Mesothelial cell of epicardium (in vitro differentiated cells): Measurements from ENCODE around the gene APLP1. TPM values are rescaled to one million over a fixed set of nuclear protein-coding genes. Genes with fewer than 3 reads are reported as not detected.
"Not testable (repeated sequence)": the region's sequence is repeated elsewhere in the genome, so short reads cannot be mapped to it uniquely, and the experiment has no call there.

ENCODE experiments used
- DNase-seq, 2 experiments: peaks; one replicate each; pipeline ENCODE4 v3.0.0; 2021; ENCODE audit warnings: low spot score in 2 of 2; ENCODE audit not compliant: unreplicated experiment in 2 of 2
- H3K27ac Mint-ChIP-seq: 2 replicates; pipeline ENCODE4 v1.8.0; 2021; ENCODE audit warnings: mixed read lengths
- H3K27me3 Mint-ChIP-seq: 2 replicates; pipeline ENCODE4 v1.8.0; 2021; ENCODE audit warnings: low read depth, mixed read lengths
- H3K36me3 Mint-ChIP-seq: 2 replicates; pipeline ENCODE4 v1.8.0; 2021; ENCODE audit warnings: mixed read lengths
- H3K4me1 Mint-ChIP-seq: 2 replicates; pipeline ENCODE4 v1.8.0; 2021; ENCODE audit warnings: mixed read lengths
- H3K4me3 Mint-ChIP-seq: 2 replicates; pipeline ENCODE4 v1.8.0; 2021; ENCODE audit warnings: mild to moderate bottlenecking, moderate library complexity, mixed read lengths
- H3K9me3 Mint-ChIP-seq: 2 replicates; pipeline ENCODE4 v1.8.0; 2021; ENCODE audit warnings: mixed read lengths
- total RNA-seq: library from RNA; stranded (reverse); gene quantifications from 3 replicates; pipeline ENCODE4 v1.2.1, GENCODE V29; 2021
- TF ChIP-seq, protein P1 (sequence below): fragments of 200-600 bp; sonication (generic); IDR thresholded peaks from one replicate; pipeline ENCODE4 v1.5.0; 2021; ENCODE audit warnings: antibody characterized with exemption; ENCODE audit not compliant: unreplicated experiment

Gene APLP1
- total RNA-seq, 1 donor from 2014 or later: 137 TPM

DNA sequence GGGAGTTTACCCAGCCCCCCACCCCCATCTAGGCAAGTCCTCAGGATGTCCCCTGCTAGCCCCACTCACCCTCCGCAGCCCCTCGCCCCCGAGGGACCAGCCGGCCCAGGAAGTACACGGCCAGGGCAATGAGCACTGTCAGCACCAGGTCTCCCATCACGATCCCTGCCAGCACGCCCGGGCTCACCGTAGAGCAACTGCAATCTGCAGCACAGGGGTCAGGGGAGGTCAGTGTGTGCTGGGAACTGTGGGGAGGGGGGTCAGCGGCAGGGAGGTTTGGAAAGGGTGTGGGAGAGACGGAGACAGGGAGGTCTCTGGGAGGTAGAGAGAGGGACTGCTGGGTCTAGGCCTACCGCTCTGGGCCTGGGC lies 39.0 kb downstream of the APLP1 start:
- no peaks in the 10 kb centered on the region for H3K9me3 Mint-ChIP-seq

DNA sequence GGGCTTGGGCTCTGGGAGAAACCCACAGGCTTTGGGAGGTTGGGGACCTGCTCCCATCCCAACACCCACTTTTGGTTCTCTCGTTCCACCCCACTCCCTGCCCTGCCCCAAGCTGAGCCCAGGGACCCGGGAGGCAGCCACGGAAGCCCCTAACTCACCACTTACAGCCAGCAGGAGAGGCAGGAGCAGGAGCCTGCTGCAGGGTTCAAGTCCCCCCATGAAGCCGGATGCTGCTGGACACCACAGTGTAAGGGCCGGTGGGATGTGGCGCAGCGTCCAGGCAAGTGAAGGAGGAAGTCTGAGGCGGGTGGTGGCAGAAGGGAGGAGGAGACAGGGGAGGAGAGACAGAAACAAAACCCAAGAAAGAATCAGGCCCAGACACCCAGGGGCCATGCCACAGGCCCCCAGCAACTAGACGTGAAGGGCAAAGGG lies 39.7 kb downstream of the APLP1 start, which contains the start of gene TYROBP:
Gene TYROBP (minus strand): TSS at position 286 of the 432 bp plus-strand sequence. CDS start 67 bp downstream, at position 219.
- no peak within 1 kb of the TSS for H3K27ac Mint-ChIP-seq
- TF ChIP-seq, protein P1, sequence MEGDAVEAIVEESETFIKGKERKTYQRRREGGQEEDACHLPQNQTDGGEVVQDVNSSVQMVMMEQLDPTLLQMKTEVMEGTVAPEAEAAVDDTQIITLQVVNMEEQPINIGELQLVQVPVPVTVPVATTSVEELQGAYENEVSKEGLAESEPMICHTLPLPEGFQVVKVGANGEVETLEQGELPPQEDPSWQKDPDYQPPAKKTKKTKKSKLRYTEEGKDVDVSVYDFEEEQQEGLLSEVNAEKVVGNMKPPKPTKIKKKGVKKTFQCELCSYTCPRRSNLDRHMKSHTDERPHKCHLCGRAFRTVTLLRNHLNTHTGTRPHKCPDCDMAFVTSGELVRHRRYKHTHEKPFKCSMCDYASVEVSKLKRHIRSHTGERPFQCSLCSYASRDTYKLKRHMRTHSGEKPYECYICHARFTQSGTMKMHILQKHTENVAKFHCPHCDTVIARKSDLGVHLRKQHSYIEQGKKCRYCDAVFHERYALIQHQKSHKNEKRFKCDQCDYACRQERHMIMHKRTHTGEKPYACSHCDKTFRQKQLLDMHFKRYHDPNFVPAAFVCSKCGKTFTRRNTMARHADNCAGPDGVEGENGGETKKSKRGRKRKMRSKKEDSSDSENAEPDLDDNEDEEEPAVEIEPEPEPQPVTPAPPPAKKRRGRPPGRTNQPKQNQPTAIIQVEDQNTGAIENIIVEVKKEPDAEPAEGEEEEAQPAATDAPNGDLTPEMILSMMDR: no peak
- no peaks in the 10 kb centered on the region for H3K36me3 Mint-ChIP-seq
- H3K4me1 Mint-ChIP-seq: peaks cover 7% of the 10 kb centered on the region
- no peaks in the 10 kb centered on the region for H3K9me3 Mint-ChIP-seq
- no peaks in the 10 kb centered on the region for H3K27me3 Mint-ChIP-seq
- H3K4me3 Mint-ChIP-seq: no peak within 1 kb of the TSS
- DNase-seq: no peak

More for the DNA sequence above, 39.0 kb downstream of the APLP1 start:
- DNase-seq: no peak
- H3K27ac Mint-ChIP-seq: no peak overlapping the region
- peaks cover 10% of the 10 kb centered on the region for H3K4me1 Mint-ChIP-seq
- no peaks in the 10 kb centered on the region for H3K36me3 Mint-ChIP-seq
- TF ChIP-seq, protein P1: no peak
- H3K4me3 Mint-ChIP-seq: no peak overlapping the region
- no peaks in the 10 kb centered on the region for H3K27me3 Mint-ChIP-seq

DNA sequence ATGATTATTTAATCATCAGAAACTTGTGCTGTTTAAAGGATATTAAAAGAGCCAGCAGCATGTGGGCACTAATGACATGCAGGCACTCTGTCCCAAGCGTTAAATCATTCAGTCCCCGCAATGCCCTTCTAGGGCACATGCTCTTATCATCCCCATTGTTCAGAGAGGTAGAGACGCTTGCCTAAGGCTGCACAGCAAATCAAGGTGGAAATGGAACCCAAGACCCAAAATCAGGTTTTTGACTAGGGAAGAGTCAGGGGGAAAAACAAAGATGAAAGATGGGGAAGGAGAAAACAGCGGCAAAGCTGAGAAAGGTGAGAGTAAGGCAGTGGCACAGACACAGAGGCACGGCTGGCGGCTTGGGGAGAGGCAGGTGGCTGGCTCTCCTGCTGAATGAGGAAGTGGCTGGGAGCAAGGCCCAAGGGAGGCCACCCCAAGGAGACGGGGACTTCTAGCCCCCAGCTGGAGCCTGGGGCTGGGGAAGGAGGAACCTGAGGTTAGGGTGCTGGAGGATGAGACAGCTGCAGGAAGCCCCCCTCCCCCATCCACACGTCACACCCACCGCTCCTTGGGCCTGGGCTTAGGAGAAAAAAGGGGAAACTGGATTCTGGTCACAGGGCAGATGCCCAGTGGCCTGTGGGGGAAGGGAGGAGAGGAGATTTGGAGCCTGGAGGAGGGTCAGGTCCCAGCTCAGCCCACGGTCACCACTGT lies 40.8 kb downstream of the APLP1 start:
- TF ChIP-seq, protein P1: no peak
- Mint-ChIP-seq H3K36me3 (no peaks in the 10 kb centered on the region), H3K27me3 (no peaks in the 10 kb centered on the region)

DNA sequence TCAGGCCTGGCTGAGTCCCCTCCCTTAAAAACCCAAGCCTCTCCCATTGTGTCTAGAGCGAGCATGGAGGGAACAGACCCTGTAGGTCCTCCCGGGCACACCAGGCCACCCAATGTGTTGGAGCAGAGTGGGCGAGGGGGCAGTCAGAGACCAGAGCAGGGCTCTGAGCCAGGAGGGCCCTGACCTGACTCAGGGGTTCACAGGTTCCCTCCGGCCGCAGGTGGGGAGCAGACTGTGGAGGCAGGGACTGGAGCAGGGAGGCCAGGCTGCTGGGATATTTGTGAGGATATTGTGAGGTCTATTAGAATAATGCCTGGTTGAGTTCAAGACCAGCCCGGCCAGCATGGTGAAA lies 41.3 kb downstream of the APLP1 start:
- no peaks in the 10 kb centered on the region for H3K36me3 Mint-ChIP-seq
- H3K9me3 Mint-ChIP-seq: no peaks in the 10 kb centered on the region
- TF ChIP-seq, protein P1: no peak
- no peaks in the 10 kb centered on the region for H3K27me3 Mint-ChIP-seq
- H3K4me3 Mint-ChIP-seq: no peak overlapping the region
- H3K27ac Mint-ChIP-seq: no peak overlapping the region
- no peak for DNase-seq
- no peaks in the 10 kb centered on the region for H3K4me1 Mint-ChIP-seq

More for the DNA sequence above, 40.8 kb downstream of the APLP1 start:
- no peak for DNase-seq
- no peak overlapping the region for H3K4me3 Mint-ChIP-seq
- H3K9me3 Mint-ChIP-seq: no peaks in the 10 kb centered on the region
- H3K27ac Mint-ChIP-seq: no peak overlapping the region
- no peaks in the 10 kb centered on the region for H3K4me1 Mint-ChIP-seq

DNA sequence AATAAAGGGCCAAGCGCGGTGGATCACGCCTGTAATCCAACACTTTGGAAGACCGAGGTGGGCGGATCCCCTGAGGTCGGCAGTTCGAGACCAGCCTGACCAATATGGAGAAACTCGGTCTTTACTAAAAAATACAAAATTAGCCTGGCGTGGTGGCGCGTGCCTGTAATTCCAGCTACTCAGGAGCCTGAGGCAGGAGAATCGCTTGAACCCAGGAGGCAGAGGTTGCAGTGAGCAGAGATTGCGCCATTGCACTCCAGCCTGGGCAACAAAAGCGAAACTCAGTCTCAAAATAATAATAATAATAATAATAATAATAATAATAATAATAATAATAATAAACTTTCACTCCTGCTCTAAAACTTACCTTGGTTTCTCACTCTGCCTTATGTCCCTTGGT lies 42.0 kb downstream of the APLP1 start:
- H3K4me3 Mint-ChIP-seq, H3K9me3 Mint-ChIP-seq, H3K4me1 Mint-ChIP-seq, DNase-seq, H3K27me3 Mint-ChIP-seq, H3K36me3 Mint-ChIP-seq, H3K27ac Mint-ChIP-seq: not testable (repeated sequence)

DNA sequence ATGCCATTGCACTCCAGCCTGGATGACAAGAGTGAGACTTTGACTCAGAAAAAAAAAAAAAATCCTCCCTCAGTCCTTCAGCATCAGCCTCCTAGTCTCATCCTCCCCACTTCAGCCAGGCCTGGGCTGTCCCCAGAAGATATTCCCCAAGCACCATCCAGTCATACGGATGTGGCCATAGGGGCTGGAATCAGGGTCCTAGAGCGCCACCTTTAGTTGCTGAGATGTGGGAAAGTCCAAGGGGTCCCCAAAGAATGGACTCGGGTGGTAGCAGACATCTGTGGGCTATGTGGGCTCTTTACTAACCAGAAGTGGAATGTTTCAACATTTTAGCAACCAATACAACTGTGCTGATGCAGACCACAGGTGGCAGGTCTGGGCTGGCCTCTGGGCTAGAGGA lies 42.8 kb downstream of the APLP1 start:
- no peak overlapping the region for H3K4me3 Mint-ChIP-seq

More for the DNA sequence above, 42.8 kb downstream of the APLP1 start:
- no peaks in the 10 kb centered on the region for H3K4me1 Mint-ChIP-seq
- no peak overlapping the region for H3K27ac Mint-ChIP-seq
- DNase-seq: no peak
- peaks cover 1% of the 10 kb centered on the region for H3K27me3 Mint-ChIP-seq
- no peaks in the 10 kb centered on the region for H3K36me3 Mint-ChIP-seq
- TF ChIP-seq, protein P1: no peak
- no peaks in the 10 kb centered on the region for H3K9me3 Mint-ChIP-seq
